ENCODE data around the gene OVCA2.

- TF ChIP-seq CTCF (IDR thresholded peaks at IDR 0.05; ENCODE audit: low read length) (no peak), EZH2 (IDR thresholded peaks at IDR 0.05; ENCODE audit: borderline replicate concordance, low read length) (no peak)
Observed at GRCh38 chr17:2054262-2054511, 12.4 kb downstream of the OVCA2 start.

Data from OCI-LY1 (cell line).